SK-N-SH treated with all-trans-retinoic acid at 6 μM for 48 hours (cell line): Measurements from ENCODE around the gene FGFR4.
"Not testable (repeated sequence)": the region's sequence is repeated elsewhere in the genome, so short reads cannot be mapped to it uniquely, and the experiment has no call there.

Source experiments
- BACH2 ChIP-seq: fragments of 250-450 bp; sonication (Bioruptor Pico); IDR thresholded peaks from 2 replicates; pipeline ENCODE4 v1.9.0; 2021; ENCODE audit warnings: mild to moderate bottlenecking, borderline replicate concordance
- PPARA ChIP-seq: fragments of 250-450 bp; sonication (Bioruptor Pico); IDR thresholded peaks from 2 replicates; pipeline ENCODE4 v1.5.0; 2020; ENCODE audit warnings: mild to moderate bottlenecking, borderline replicate concordance
- SNAI2 ChIP-seq: fragments of 250-450 bp; sonication (Bioruptor Pico); IDR thresholded peaks from 2 replicates; pipeline ENCODE4 v1.5.0; 2020; ENCODE audit warnings: mild to moderate bottlenecking, moderate library complexity
- ZNF8 ChIP-seq: fragments of 450-650 bp; formaldehyde crosslinking; IDR thresholded peaks from 2 replicates; pipeline ENCODE4 v1.5.0; 2020; ENCODE audit warnings: mild to moderate bottlenecking, moderate library complexity

GRCh38 chr5:177048531-177048930, 38.2 kb upstream of the FGFR4 start:
- not testable (repeated sequence) for TF ChIP-seq BACH2, PPARA, SNAI2, ZNF8 (CRISPR knock-in tag)
